ENCODE results near the gene ACVR2B. TPM values are rescaled to one million over a fixed set of nuclear protein-coding genes. Genes with fewer than 3 reads are reported as not detected.
A peak's percentile ranks its signal among the peaks of the same experiment; 100 is the strongest.

Gene ACVR2B
- total and polyA plus RNA-seq, 2 experiments from 2014 or later: 27.9 to 98.7 TPM

GRCh38 chr3:38534604-38535003 is 80.9 kb downstream of the ACVR2B start (continued):
- TF ChIP-seq ZNF462 (CRISPR knock-in tag; IDR thresholded peaks at IDR 0.05) (no peak), ZNF331 (CRISPR knock-in tag; IDR thresholded peaks at IDR 0.05; ENCODE audit: low read depth) (no peak)
- TF ChIP-seq, protein P1, sequence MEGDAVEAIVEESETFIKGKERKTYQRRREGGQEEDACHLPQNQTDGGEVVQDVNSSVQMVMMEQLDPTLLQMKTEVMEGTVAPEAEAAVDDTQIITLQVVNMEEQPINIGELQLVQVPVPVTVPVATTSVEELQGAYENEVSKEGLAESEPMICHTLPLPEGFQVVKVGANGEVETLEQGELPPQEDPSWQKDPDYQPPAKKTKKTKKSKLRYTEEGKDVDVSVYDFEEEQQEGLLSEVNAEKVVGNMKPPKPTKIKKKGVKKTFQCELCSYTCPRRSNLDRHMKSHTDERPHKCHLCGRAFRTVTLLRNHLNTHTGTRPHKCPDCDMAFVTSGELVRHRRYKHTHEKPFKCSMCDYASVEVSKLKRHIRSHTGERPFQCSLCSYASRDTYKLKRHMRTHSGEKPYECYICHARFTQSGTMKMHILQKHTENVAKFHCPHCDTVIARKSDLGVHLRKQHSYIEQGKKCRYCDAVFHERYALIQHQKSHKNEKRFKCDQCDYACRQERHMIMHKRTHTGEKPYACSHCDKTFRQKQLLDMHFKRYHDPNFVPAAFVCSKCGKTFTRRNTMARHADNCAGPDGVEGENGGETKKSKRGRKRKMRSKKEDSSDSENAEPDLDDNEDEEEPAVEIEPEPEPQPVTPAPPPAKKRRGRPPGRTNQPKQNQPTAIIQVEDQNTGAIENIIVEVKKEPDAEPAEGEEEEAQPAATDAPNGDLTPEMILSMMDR (conservative IDR thresholded peaks at IDR 0.05; ENCODE audit: low read depth in 2 of 2): no peak

DNA sequence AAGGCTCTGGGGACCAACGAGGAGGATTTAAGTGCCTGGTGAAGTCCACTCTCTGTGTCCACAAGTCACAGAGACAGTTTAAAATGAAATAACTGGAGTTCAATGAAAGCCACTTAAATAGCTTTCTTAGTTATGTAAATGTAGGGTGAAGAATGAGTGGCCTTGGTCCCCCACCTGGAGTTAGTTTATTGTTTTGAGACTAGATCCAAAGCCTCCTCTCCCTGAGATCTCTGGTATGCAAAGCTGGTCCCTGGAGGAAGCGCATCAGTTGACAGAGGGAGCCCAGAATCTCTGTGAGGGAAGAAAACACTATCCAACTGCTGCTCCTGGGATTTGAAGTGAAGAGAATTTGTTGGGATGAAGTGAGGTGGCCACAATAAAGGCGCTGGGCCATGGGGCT is 83.0 kb downstream of the ACVR2B start:
- no peak overlapping the region for H3K4me3 ChIP-seq
- H3K36me3 Mint-ChIP-seq (ENCODE audit: low read depth): peaks cover 26% of the 10 kb centered on the region
- peaks cover 9% of the 10 kb centered on the region for H3K27me3 Mint-ChIP-seq (ENCODE audit: insufficient read depth, low read depth, poor library complexity)
- peaks cover 6% of the 10 kb centered on the region for H3K4me1 ChIP-seq (ENCODE audit: insufficient read depth)
- H3K9me3 Mint-ChIP-seq: peaks cover 16% of the 10 kb centered on the region
- no peak overlapping the region for H3K4me3 Mint-ChIP-seq
- peak; percentile 62 for DNase-seq (ENCODE audit: low spot score)
- H3K27me3 ChIP-seq (ENCODE audit: insufficient read depth): no peaks in the 10 kb centered on the region
- peak overlapping the region; percentile 35 for H3K4me2 ChIP-seq
- H3K27ac ChIP-seq (ENCODE audit: low read depth): no peak overlapping the region
- H3F3A ChIP-seq (replicated peaks; ENCODE audit: low read depth): no peaks in the 10 kb centered on the region
- H2AFZ ChIP-seq: no peak overlapping the region
- TF ChIP-seq ZNF462 (CRISPR knock-in tag; IDR thresholded peaks at IDR 0.05) (peak; percentile 58; the same call in 1 of the 2 replicates), EZH2phosphoT487 (IDR thresholded peaks at IDR 0.05; ENCODE audit: unreplicated experiment) (no peak)
- H3K27ac Mint-ChIP-seq: no peak overlapping the region
- peaks cover 14% of the 10 kb centered on the region; the same call in 1 of the 2 replicates for H3K9me2 ChIP-seq (ENCODE audit: insufficient read depth)
- no peaks in the 10 kb centered on the region for H4K20me1 ChIP-seq (replicated peaks; ENCODE audit: insufficient read depth)
- peaks cover 21% of the 10 kb centered on the region for H3K4me1 Mint-ChIP-seq
- peak; percentile 81 for ATAC-seq
- no peaks in the 10 kb centered on the region for H3K79me2 ChIP-seq (replicated peaks; ENCODE audit: insufficient read depth)
- H3K36me3 ChIP-seq (ENCODE audit: insufficient read depth): no peaks in the 10 kb centered on the region
